Epithelial cell of proximal tubule (primary cell): ENCODE measurements around the gene PPP1R37. TPM values are rescaled to one million over a fixed set of nuclear protein-coding genes. Genes with fewer than 3 reads are reported as not detected.
"Not testable (repeated sequence)": the region's sequence is repeated elsewhere in the genome, so short reads cannot be mapped to it uniquely, and the experiment has no call there.

Experiments used
- DNase-seq: peaks from one replicate; pipeline ENCODE4 v3.0.0-alpha.2; 2011; ENCODE audit warnings: low read depth
- H3K4me3 ChIP-seq: 2 replicates; pipeline ENCODE4 v1.5.1; 2011; ENCODE audit warnings: low read depth, mild to moderate bottlenecking, low read length
- total RNA-seq: library from RNA; depleted of rRNA; stranded (reverse); fragments of >200 nt; gene quantifications from 2 replicates; pipeline ENCODE4 v1.2.3, GENCODE V29; 2015
- TF ChIP-seq, protein P1 (sequence below): conservative IDR thresholded peaks from 2 replicates; pipeline ENCODE4 v1.5.1; 2012; ENCODE audit warnings: low read depth, mild to moderate bottlenecking, low read length

The PPP1R37 gene
- total RNA-seq, 1 donor from 2014 or later: 64.0 TPM

DNA sequence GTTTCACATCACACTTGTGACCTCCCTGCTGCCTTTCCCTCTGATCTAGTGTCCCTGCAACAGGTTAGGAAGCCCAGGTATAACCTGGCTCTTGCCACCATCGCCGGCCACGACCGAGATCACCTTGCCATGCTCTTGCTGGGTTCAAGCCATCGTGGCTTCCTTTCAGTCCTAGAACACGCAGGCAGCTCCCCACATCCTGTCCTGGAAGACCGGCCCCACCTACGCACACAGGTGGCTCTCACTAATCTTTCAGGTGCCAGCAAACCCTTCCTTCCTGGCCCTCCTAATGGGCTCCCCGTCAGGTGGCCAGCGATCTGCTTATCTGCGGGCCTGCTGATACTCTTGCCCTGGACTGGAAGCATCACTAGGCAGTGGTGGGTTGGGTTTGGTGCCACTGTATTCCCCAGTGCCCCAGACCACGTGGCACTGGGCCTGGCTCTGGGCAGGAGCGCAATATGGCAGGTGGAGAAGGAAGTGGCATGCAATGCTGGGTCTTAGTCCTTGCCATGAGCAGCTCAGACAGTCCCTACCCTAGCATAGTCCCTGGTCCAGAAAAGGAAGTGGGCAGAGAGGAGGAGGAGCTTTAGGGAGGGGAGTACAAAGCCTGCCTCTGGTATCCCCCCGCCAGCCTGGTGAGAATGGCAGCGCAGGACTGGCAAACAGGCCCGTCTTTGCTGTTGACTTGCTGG, 11.8 kb downstream of the PPP1R37 start:
- no peak for DNase-seq
- no peak overlapping the region for H3K4me3 ChIP-seq
- TF ChIP-seq, protein P1, sequence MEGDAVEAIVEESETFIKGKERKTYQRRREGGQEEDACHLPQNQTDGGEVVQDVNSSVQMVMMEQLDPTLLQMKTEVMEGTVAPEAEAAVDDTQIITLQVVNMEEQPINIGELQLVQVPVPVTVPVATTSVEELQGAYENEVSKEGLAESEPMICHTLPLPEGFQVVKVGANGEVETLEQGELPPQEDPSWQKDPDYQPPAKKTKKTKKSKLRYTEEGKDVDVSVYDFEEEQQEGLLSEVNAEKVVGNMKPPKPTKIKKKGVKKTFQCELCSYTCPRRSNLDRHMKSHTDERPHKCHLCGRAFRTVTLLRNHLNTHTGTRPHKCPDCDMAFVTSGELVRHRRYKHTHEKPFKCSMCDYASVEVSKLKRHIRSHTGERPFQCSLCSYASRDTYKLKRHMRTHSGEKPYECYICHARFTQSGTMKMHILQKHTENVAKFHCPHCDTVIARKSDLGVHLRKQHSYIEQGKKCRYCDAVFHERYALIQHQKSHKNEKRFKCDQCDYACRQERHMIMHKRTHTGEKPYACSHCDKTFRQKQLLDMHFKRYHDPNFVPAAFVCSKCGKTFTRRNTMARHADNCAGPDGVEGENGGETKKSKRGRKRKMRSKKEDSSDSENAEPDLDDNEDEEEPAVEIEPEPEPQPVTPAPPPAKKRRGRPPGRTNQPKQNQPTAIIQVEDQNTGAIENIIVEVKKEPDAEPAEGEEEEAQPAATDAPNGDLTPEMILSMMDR: no peak

DNA sequence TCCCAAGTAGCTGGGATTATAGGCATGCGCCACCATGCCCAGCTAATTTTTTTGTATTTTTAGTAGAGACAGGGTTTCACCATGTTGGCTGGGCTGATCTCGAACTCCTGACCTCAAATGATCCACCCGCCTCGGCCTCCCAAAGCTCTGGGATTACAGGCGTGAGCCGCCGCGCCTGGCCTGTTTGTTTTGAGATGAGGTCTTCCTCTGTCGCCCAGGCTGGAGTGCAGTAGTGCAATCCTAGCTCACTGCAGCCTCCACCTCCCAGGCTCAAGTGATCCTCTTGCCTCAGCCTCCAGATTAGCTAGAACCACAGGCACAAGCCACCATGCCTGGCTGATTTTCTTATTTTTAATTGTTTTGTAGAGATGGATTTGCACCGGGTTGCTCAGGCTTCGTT, 13.4 kb downstream of the PPP1R37 start:
- H3K4me3 ChIP-seq, DNase-seq: not testable (repeated sequence)

DNA sequence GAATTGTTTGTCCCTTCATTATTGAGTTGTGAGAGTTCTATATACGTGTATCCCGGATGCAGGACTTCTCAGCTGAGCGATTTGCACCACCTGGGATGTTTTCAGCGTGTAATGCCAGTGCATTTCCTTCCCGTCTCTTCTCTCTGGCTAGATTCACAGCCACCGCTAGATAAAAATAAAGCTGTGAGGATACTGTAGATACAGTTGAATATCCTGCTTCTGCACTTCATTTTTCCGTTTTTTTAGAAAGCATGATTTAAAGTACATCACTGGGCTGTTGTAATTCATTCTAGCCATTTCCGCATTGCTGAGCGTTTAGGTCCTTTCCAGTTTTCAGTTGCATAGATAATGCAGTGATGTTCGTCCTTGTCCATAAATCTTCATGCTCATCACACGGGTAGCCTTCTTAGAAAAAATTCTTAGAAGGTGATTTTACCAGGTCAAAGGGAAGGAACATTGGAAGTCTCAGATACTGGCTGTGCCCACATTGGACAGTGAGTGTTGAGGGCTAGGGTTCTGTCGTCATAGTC, 14.7 kb downstream of the PPP1R37 start:
- DNase-seq: no peak
- H3K4me3 ChIP-seq: no peak overlapping the region
- TF ChIP-seq, protein P1: no peak

DNA sequence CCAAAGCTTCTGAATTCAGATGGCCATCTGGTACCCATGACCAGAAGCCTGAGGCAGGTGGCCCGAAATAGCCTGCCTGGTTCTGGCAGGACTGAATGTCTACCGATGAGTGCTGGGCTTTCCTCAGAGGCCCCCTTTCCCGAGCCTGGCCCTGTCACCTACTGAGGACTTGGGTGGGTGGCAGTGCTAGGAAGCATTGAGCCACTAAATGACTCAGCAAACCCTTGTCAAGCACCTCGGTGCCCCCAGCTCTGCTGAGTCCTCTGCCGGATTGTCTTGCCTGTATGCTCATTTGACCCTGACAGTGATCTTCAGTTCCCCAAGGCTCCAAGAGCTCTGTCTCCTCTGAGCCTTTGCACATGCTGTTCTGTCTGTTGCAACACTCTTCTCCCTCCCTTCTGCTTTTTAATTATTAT, 17.9 kb downstream of the PPP1R37 start:
- DNase-seq: no peak
- H3K4me3 ChIP-seq: no peak overlapping the region
- TF ChIP-seq, protein P1: no peak

DNA sequence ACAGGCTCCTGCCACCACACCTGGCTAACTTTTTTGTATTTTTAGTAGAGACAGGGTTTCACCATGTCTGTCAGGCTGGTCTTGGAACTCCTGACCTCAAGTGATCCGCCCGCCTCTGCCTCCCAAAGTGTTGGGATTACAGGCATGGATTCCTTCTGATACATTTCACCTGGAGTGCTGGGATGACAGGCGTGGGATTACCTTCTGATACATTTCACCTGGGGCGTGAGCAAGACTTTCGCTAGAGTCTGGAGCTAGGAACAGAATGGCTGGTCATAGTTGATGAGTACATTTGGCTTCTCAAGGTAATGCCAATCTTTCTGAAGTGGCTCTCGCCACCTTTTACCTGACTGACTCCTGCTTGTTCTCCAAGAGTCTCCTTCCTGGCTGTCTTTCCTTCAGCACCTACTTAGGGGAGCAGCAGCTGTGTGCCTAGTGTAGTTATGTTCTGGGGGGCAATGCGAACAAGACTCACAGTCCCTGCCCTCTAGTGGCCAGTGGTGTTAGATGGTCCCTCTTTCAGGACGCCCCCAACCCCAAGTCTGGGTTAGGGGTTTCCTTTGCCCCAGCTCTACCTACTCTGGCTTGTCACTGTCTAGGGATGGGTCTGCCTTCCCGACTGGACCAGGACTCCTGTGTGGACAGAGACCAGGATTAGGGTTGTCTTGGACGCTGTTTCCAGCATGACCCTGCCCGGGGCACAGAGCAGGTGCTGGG, 19.3 kb downstream of the PPP1R37 start:
- H3K4me3 ChIP-seq: no peak overlapping the region
- DNase-seq: no peak
- TF ChIP-seq, protein P1: no peak

DNA sequence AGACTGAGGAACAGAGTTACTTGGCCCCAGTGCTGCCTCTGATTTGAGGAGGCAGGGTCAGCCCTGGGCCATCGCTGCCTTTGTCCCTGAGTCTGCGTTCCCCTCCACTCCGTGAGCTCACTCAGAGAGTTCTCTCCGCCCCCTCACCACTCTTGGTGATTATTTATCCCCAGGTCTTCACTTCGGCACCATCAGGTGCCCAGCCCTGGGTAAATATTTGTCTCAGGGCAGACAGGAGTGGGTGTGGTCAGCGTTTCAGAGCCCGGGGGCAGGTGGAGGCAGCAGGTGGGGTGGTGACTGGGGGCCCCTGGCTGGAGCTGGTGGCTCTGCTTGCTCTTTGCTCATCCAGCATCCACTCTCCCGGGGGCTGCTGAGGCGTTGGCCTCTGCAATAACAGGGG, 20.6 kb downstream of the PPP1R37 start:
- no peak overlapping the region for H3K4me3 ChIP-seq
- TF ChIP-seq, protein P1: no peak
- DNase-seq: no peak

DNA sequence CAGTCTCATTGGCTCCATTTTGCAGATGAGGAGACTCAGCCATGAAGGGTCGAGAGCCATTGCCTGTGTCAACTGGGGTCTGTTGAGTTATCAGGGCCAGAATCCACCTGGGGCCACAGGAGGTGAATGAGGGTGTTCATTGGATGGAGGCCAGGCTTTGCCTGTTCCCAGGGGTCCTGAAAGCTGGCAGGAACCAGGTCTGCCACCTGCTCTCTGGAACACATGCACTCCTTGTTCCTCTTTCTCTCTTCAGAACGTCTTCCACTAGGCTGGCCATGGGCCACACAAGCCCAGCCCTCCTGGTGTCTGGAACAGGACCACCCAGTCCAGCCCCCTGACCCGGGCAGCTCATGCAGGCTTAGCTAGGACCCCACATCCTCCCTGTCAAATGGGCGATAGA, 21.1 kb downstream of the PPP1R37 start:
- TF ChIP-seq, protein P1: no peak
- no peak for DNase-seq
- H3K4me3 ChIP-seq: no peak overlapping the region
